ENCODE data around the gene FOXD3.
A peak's percentile ranks its signal among the peaks of the same experiment; 100 is the strongest.
"Not testable (repeated sequence)": the region's sequence is repeated elsewhere in the genome, so short reads cannot be mapped to it uniquely, and the experiment has no call there.

The FOXD3 gene

GRCh38 chr1:63326106-63326472 is 3.7 kb downstream of the FOXD3 start:
- peaks cover 36% of the 10 kb centered on the region for H3K4me1 Mint-ChIP-seq
- no peak for ATAC-seq
- H3K27ac Mint-ChIP-seq: no peak overlapping the region
- DNase-seq: no peak
- H3K4me3 Mint-ChIP-seq: no peak overlapping the region
- peaks cover 14% of the 10 kb centered on the region for H3K9me3 Mint-ChIP-seq
- H3K27me3 Mint-ChIP-seq: peaks cover 78% of the 10 kb centered on the region
- peaks cover 19% of the 10 kb centered on the region for H3K36me3 Mint-ChIP-seq (ENCODE audit: low read depth)

- DNase-seq (no peak), ATAC-seq (no peak)
- Mint-ChIP-seq H3K4me3 (no peak overlapping the region), H3K9me3 (peaks cover 12% of the 10 kb centered on the region), H3K36me3 (ENCODE audit: low read depth) (peaks cover 16% of the 10 kb centered on the region), H3K4me1 (peaks cover 29% of the 10 kb centered on the region), H3K27ac (peak overlapping the region; percentile 31), H3K27me3 (peaks cover 76% of the 10 kb centered on the region)
These were observed 4.4 kb downstream of the FOXD3 start for GRCh38 chr1:63326473-63327380.

GRCh38 chr1:63327417-63328054 is 5.2 kb downstream of the FOXD3 start:
- Mint-ChIP-seq H3K27ac (peak overlapping the region; percentile 31), H3K9me3 (peaks cover 12% of the 10 kb centered on the region), H3K4me3 (no peak overlapping the region), H3K4me1 (peaks cover 25% of the 10 kb centered on the region), H3K27me3 (peaks cover 79% of the 10 kb centered on the region), H3K36me3 (ENCODE audit: low read depth) (peaks cover 16% of the 10 kb centered on the region)
- ATAC-seq (peak; percentile 34), DNase-seq (peak; percentile 63)

DNA sequence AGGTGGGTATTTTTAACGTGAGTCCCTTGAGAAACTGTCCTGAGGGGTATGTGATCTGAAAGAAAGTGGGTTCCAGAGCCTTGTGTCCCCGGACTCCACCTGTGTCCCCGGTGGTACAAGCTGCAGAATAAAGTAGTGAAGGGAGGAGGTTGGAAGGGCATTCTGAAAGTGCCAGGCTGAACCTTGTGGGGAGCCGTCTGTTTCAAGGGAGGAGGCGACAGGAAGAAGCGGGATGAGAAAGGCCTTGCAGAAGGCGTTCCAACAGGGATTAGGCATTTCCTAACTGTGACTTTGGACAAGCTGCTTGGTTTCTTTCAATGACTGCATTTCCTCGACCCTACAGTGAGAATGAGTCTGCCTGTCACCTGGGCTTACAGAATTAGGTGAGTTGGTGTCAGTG is 5.8 kb downstream of the FOXD3 start:
- DNase-seq (no peak), ATAC-seq (no peak)
- Mint-ChIP-seq H3K4me1 (peaks cover 25% of the 10 kb centered on the region), H3K27me3 (peaks cover 84% of the 10 kb centered on the region), H3K27ac (peak overlapping the region; percentile 6), H3K36me3 (ENCODE audit: low read depth) (peaks cover 16% of the 10 kb centered on the region), H3K9me3 (peaks cover 12% of the 10 kb centered on the region), H3K4me3 (no peak overlapping the region)

DNA sequence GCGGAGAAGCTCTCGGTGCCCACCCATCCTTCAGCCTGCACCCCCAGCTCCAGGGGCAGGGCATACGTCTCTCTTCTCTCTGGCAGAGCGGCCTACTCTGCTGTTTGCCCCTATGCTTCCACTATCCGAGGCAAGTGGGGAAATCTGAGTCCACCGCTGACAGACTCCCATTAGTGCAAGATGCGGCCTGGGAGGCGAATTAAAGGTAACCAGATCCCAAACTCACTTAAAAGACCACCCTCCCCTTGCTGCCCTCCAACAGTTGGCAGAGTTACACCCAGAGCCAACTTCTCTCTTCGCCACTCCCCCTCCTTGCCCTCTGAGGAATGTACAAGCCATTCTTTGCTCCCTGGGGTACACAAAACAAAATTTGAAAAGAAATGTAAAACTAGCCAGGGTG is 6.4 kb downstream of the FOXD3 start:
- no peak for ATAC-seq
- Mint-ChIP-seq H3K27ac (no peak overlapping the region), H3K36me3 (ENCODE audit: low read depth) (peaks cover 16% of the 10 kb centered on the region), H3K4me3 (no peak overlapping the region), H3K4me1 (peaks cover 22% of the 10 kb centered on the region), H3K27me3 (peaks cover 84% of the 10 kb centered on the region), H3K9me3 (peaks cover 12% of the 10 kb centered on the region)
- DNase-seq: no peak

- H3K4me1 Mint-ChIP-seq: peaks cover 20% of the 10 kb centered on the region
- H3K36me3 Mint-ChIP-seq (ENCODE audit: low read depth): peaks cover 16% of the 10 kb centered on the region
- ATAC-seq (no peak), DNase-seq (no peak)
- H3K9me3 Mint-ChIP-seq: peaks cover 12% of the 10 kb centered on the region
- no peak overlapping the region for H3K4me3 Mint-ChIP-seq
- peaks cover 84% of the 10 kb centered on the region for H3K27me3 Mint-ChIP-seq
- no peak overlapping the region for H3K27ac Mint-ChIP-seq
These were observed 7.4 kb downstream of the FOXD3 start for GRCh38 chr1:63329621-63330330.

DNA sequence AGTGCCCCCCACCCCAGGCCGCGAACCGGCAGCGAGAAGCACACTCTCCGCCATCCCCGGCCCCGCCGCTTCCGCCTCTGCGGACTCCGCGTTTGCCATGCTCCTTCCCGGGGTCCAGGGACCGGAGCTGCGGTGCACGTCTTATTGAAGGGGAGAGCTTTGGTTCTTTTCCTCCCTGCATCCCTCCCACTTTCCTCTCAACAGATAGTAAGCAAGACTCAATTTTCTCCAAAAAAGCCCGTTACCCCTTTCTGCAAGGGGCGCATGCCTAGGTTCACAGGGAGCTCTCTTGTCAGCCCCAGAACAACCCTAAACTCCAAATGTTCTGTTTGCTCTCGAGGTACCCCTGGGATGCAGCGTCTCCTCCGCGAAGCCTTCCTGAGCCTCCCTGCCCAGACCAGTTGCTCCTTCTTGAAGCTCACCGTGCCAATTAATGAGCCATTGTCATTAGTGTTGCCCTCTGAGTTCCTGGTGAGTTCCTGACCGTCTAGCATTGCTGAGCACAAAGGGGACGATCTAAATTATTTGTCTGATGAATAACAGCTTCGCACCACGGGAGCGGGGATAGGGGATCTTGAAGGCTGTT is 8.1 kb downstream of the FOXD3 start:
- peaks cover 16% of the 10 kb centered on the region for H3K36me3 Mint-ChIP-seq (ENCODE audit: low read depth)
- no peak for DNase-seq
- no peak overlapping the region for H3K4me3 Mint-ChIP-seq
- peaks cover 12% of the 10 kb centered on the region for H3K9me3 Mint-ChIP-seq
- no peak for ATAC-seq
- H3K27me3 Mint-ChIP-seq: peaks cover 84% of the 10 kb centered on the region
- H3K27ac Mint-ChIP-seq: no peak overlapping the region
- H3K4me1 Mint-ChIP-seq: peaks cover 18% of the 10 kb centered on the region

GRCh38 chr1:63342402-63342801 is 20.0 kb downstream of the FOXD3 start:
- no peak for ATAC-seq
- Mint-ChIP-seq H3K27ac (no peak overlapping the region), H3K9me3 (no peaks in the 10 kb centered on the region), H3K36me3 (ENCODE audit: low read depth) (no peaks in the 10 kb centered on the region), H3K4me1 (no peaks in the 10 kb centered on the region), H3K27me3 (peaks cover 12% of the 10 kb centered on the region), H3K4me3 (no peak overlapping the region)
- no peak for DNase-seq

DNA sequence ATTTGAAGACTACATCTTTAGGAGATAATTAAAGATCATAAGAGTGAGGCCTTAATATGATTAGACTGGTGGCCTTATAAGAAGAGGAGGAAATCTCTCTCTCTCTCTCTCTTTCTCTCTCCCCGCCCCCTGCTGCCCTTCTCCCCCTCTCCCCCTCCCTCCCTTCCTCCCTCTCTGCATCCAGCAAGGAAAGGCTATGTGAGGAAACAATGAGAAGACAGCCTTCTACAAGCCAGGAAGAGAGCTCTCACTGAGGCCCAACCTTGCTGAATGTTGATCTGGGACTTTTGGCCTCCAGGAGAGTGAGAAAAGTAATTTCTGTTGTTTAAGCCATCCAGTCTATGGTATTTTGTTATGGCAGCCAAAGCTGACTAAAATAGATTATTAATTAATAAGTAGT is 21.6 kb downstream of the FOXD3 start:
- H3K4me1 Mint-ChIP-seq: no peaks in the 10 kb centered on the region
- peaks cover 12% of the 10 kb centered on the region for H3K27me3 Mint-ChIP-seq
- no peak overlapping the region for H3K4me3 Mint-ChIP-seq
- no peak for ATAC-seq
- H3K9me3 Mint-ChIP-seq: no peaks in the 10 kb centered on the region
- H3K36me3 Mint-ChIP-seq (ENCODE audit: low read depth): no peaks in the 10 kb centered on the region
- DNase-seq: no peak
- no peak overlapping the region for H3K27ac Mint-ChIP-seq

- H3K36me3 Mint-ChIP-seq (ENCODE audit: low read depth): no peaks in the 10 kb centered on the region
- no peak overlapping the region for H3K27ac Mint-ChIP-seq
- no peak overlapping the region for H3K4me3 Mint-ChIP-seq
- ATAC-seq (no peak), DNase-seq (no peak)
- peaks cover 31% of the 10 kb centered on the region for H3K27me3 Mint-ChIP-seq
- H3K4me1 Mint-ChIP-seq: no peaks in the 10 kb centered on the region
- no peaks in the 10 kb centered on the region for H3K9me3 Mint-ChIP-seq
These were observed 28.0 kb downstream of the FOXD3 start for GRCh38 chr1:63350320-63350719.

DNA sequence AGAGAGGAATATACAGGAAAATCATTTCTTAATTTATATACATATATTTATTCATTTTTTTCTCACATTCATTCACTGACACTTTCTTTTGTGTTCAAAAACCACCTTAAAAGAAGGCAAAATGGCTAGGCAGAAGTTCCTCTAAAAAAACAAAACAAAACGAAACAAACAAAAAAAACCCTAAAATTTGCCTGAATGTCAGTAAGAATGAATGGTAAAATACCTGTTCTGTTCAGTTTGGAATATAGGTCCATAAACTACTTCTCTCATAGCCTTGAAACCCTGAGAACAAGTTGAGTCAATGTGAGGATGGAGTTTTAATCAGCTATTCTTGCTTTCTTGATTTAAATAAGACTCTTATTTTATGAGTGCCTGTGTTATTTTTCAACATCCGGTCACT is 30.4 kb downstream of the FOXD3 start:
- H3K27ac Mint-ChIP-seq: no peak overlapping the region

DNA sequence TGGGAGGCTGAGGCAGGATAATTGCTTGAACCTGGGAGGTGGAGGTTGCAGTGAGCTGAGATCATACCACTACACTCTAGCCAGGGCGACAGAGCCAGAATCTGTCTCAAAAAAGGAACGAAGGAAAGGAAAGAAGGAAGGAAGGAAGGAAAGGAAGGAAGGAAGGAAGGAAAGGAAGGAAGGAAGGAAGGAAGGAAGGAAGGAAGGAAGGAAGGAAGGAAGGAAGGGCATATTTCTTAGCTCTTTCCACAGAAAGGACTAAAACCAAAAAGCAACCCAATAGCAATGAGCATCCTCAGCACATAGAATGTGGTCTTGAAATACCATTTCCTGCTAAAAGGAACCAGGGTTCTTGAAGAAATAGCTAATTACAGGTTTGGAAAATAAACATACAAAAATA is 33.9 kb downstream of the FOXD3 start:
- not testable (repeated sequence) for ATAC-seq; H3K36me3 Mint-ChIP-seq (ENCODE audit: low read depth); H3K4me1 Mint-ChIP-seq; H3K4me3 Mint-ChIP-seq; DNase-seq; H3K27ac Mint-ChIP-seq; H3K9me3 Mint-ChIP-seq
- peaks cover 43% of the 10 kb centered on the region for H3K27me3 Mint-ChIP-seq

More for the DNA sequence above, 30.4 kb downstream of the FOXD3 start:
- DNase-seq (no peak), ATAC-seq (no peak)
- H3K4me3 Mint-ChIP-seq: no peak overlapping the region
- no peaks in the 10 kb centered on the region for H3K36me3 Mint-ChIP-seq (ENCODE audit: low read depth)
- H3K4me1 Mint-ChIP-seq: no peaks in the 10 kb centered on the region
- no peaks in the 10 kb centered on the region for H3K9me3 Mint-ChIP-seq
- peaks cover 36% of the 10 kb centered on the region for H3K27me3 Mint-ChIP-seq

DNA sequence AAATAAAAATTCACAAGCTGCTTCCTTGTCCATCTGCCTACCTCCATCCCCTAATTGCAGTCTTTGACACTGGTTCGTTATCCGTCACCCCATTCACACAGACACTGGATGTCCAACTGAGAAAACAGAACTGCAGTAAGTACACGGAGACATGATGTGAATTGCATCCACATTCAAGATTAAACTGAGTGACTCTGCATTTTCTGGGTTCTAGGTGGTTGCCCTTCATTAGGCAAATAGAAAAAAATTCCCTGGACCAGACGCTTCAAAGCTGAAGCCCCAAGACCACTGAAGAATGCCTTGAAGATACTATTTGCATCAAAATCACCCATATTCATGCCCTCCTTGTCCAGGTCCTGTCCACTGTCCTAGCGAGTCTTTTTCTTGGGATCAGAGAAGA is 37.2 kb downstream of the FOXD3 start:
- Mint-ChIP-seq H3K9me3 (no peaks in the 10 kb centered on the region), H3K4me1 (no peaks in the 10 kb centered on the region), H3K36me3 (ENCODE audit: low read depth) (no peaks in the 10 kb centered on the region), H3K4me3 (no peak overlapping the region), H3K27ac (no peak overlapping the region), H3K27me3 (peaks cover 18% of the 10 kb centered on the region)
- DNase-seq: no peak
- no peak for ATAC-seq

DNA sequence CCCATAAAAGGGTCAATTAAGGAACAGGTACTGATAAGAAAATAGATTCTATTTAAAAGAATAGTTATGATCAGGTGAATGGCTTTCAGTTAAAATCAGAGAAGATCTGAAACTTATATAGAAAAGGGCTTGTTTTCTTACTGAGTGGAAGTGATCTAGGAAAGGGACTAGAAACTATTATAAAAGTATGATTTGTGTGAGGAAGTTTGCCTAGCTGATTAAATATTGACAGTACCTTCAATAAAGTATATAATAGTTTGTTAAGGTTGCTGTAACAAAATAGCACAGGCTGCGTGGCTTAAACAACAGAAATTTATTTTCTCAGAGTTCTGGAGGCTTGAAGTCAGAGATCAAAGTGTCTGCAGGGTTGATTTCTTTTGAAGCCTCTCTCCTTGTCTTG is 39.7 kb downstream of the FOXD3 start:
- H3K4me3 Mint-ChIP-seq: no peak overlapping the region
- DNase-seq: no peak

More for the DNA sequence above, 39.7 kb downstream of the FOXD3 start:
- Mint-ChIP-seq H3K36me3 (ENCODE audit: low read depth) (no peaks in the 10 kb centered on the region), H3K4me1 (peaks cover 8% of the 10 kb centered on the region), H3K27me3 (peaks cover 7% of the 10 kb centered on the region), H3K9me3 (no peaks in the 10 kb centered on the region), H3K27ac (no peak overlapping the region)
- no peak for ATAC-seq

All from activated naive CD8-positive, alpha-beta T cell treated with anti-CD3 and anti-CD28 coated beads, Interleukin-2, amount 50 U/mL, for 24 hours (primary cell).